SK-N-MC (cell line): ENCODE measurements around the gene TTLL10.

Experiments used
- EZH2 ChIP-seq: fragments of 200-600 bp; sonication (generic); IDR thresholded peaks from one replicate; pipeline ENCODE4 v1.6.1; 2017; ENCODE audit warnings: antibody characterized with exemption
- FOXP2 ChIP-seq: optimal IDR thresholded peaks from 2 replicates; pipeline ENCODE3; 2011; ENCODE audit warnings: mild to moderate bottlenecking, moderate library complexity; ENCODE audit not compliant: insufficient read depth; ENCODE audit errors: extremely low read length, control extremely low read depth

DNA sequence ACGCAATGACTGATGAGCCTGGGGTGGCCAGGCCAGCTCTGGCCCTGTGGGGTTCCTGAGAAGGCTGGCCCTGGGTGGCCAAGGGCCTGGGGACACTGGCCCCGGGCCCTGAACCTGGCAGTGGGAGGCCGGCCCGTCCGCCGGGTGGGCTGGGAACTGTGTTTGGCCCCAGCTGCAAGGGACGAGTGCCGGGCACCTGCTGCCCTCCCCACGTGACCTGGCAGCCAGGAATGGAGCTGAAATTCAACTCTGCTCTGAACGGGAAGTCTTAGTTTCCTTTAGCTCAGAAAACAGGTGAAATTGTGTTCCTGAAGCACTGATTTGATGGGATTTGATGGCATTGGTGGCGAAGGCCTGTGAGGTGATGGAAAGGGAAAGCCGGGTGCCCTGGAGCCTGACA, 8.2 kb upstream of the TTLL10 start:
- TF ChIP-seq EZH2 = no peak
- no peak for TF ChIP-seq FOXP2
